ENCODE results near the gene RBBP8NL.

Gene RBBP8NL

DNA sequence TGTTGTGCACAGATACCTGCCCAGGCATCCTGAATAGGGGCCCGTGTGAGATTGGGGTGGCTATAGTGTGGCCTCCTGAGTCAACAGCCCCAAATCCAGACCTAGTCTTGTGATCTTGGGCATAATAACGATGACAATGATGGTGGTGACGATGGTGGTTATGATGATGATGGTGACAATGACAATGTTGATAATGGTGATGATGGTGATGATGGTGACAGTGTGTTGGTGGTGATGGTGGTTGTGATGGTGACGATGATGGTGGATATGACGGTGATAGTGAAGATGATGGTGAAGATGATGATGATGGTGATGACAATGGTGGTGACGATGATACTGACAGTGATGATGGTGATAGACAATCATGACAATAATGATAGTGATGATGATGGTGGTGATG is 45.5 kb downstream of the RBBP8NL start:
- TF ChIP-seq YY1 (IDR thresholded peaks at IDR 0.05; ENCODE audit: low read depth) (no peak), TAF1 (IDR thresholded peaks at IDR 0.05; ENCODE audit: low read depth) (no peak), TEAD4 (IDR thresholded peaks at IDR 0.05) (no peak), MAX (IDR thresholded peaks at IDR 0.05) (no peak), CEBPB (IDR thresholded peaks at IDR 0.05) (no peak), TCF12 (IDR thresholded peaks at IDR 0.05; ENCODE audit: low read depth) (no peak), RAD21 (IDR thresholded peaks at IDR 0.05; ENCODE audit: low read depth) (no peak), EP300 (IDR thresholded peaks at IDR 0.05; ENCODE audit: borderline replicate concordance) (no peak), ZBTB7A (IDR thresholded peaks at IDR 0.05; ENCODE audit: low read depth) (no peak), CREB1 (IDR thresholded peaks at IDR 0.05; ENCODE audit: low read depth) (no peak), FOXM1 (IDR thresholded peaks at IDR 0.05; ENCODE audit: borderline replicate concordance, low read depth) (no peak), NFIC (IDR thresholded peaks at IDR 0.05) (no peak), EGR1 (IDR thresholded peaks at IDR 0.05) (no peak)
- TF ChIP-seq, protein P1, sequence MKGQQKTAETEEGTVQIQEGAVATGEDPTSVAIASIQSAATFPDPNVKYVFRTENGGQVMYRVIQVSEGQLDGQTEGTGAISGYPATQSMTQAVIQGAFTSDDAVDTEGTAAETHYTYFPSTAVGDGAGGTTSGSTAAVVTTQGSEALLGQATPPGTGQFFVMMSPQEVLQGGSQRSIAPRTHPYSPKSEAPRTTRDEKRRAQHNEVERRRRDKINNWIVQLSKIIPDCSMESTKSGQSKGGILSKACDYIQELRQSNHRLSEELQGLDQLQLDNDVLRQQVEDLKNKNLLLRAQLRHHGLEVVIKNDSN (IDR thresholded peaks at IDR 0.05): no peak
- TF ChIP-seq, protein P2, sequence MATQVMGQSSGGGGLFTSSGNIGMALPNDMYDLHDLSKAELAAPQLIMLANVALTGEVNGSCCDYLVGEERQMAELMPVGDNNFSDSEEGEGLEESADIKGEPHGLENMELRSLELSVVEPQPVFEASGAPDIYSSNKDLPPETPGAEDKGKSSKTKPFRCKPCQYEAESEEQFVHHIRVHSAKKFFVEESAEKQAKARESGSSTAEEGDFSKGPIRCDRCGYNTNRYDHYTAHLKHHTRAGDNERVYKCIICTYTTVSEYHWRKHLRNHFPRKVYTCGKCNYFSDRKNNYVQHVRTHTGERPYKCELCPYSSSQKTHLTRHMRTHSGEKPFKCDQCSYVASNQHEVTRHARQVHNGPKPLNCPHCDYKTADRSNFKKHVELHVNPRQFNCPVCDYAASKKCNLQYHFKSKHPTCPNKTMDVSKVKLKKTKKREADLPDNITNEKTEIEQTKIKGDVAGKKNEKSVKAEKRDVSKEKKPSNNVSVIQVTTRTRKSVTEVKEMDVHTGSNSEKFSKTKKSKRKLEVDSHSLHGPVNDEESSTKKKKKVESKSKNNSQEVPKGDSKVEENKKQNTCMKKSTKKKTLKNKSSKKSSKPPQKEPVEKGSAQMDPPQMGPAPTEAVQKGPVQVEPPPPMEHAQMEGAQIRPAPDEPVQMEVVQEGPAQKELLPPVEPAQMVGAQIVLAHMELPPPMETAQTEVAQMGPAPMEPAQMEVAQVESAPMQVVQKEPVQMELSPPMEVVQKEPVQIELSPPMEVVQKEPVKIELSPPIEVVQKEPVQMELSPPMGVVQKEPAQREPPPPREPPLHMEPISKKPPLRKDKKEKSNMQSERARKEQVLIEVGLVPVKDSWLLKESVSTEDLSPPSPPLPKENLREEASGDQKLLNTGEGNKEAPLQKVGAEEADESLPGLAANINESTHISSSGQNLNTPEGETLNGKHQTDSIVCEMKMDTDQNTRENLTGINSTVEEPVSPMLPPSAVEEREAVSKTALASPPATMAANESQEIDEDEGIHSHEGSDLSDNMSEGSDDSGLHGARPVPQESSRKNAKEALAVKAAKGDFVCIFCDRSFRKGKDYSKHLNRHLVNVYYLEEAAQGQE (IDR thresholded peaks at IDR 0.05; ENCODE audit: low read depth): no peak

DNA sequence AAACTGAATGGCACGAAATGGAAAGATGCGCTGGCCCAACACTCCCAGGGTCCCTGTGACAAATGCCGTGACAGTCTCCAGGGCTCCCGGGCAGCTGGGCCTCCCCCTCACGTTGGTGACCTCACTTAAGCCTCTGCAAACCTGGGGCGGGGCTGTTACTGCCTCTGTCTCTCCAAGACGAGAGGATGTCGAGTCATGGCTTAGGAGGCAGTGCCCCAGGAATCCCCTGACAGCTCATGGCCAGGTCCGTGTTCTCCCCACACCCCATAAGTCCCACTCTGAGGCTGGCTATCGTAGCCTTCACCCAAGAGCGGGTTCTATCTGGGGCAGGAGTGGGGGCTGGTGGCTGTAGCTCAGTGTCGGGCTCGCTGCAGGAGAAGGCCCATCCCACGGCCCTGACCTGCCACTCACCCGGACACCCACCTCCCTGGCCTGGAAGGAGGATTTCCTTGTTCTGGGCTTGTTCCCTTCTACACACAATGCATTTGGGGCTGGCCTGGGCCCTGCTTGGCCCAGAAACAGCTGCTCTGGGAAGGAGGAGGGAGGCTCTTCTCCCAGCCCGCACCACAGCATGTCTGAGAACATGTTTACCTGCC is 46.0 kb downstream of the RBBP8NL start:
- TF ChIP-seq ZBTB7A (IDR thresholded peaks at IDR 0.05; ENCODE audit: low read depth) (peak; percentile 6; the same call in 1 of the 2 replicates), TAF1 (IDR thresholded peaks at IDR 0.05; ENCODE audit: low read depth) (no peak), EP300 (IDR thresholded peaks at IDR 0.05; ENCODE audit: borderline replicate concordance) (peak; percentile 22; the same call in 1 of the 2 replicates), MAX (IDR thresholded peaks at IDR 0.05) (0 out of 2 replicates have a peak, but pooled peaks have one; percentile 29)

GRCh38 chr20:62378215-62378614 is 49.1 kb downstream of the RBBP8NL start:
- peak; percentile 54 for TF ChIP-seq TCF12 (IDR thresholded peaks at IDR 0.05; ENCODE audit: low read depth)
- TF ChIP-seq TAF1 (IDR thresholded peaks at IDR 0.05; ENCODE audit: low read depth): peak; percentile 32; the same call in 1 of the 2 replicates
- TF ChIP-seq, protein P2 (IDR thresholded peaks at IDR 0.05; ENCODE audit: low read depth): no peak
- peak; percentile 86 for TF ChIP-seq EP300 (IDR thresholded peaks at IDR 0.05; ENCODE audit: borderline replicate concordance)
- no peak for TF ChIP-seq ZBTB7A (IDR thresholded peaks at IDR 0.05; ENCODE audit: low read depth)
- TF ChIP-seq TEAD4 (IDR thresholded peaks at IDR 0.05): peak; percentile 71
- peak; percentile 84 for TF ChIP-seq MAX (IDR thresholded peaks at IDR 0.05)

DNA sequence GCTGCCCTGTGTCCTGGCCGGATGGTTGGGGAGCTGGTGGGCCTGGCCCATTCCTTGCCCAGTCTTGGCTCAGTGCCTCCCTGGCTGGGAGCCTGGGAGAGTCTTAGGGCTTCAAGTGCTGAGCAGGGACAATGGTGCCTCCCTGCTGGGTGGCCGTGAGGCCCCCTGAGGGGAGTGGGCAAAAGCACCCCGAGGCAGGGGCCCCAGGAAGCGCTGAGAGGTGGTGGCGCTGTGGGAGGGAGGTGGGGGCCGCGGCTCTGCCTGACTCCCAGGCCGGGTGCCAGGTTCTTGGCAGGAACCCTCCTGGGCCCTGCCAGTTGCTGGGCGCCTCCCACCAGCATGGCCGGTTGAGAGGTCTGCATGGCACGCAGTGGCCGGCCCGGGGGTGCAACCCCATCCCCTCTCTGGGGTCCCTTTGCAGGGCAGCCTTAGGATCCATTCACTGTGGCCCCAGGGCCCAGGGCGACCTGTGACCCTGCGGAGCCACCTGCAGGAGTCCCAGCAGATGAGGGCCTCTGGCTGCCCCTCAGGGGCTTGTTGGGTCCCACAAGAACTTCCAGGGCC is 49.6 kb downstream of the RBBP8NL start:
- TF ChIP-seq CREB1 (IDR thresholded peaks at IDR 0.05; ENCODE audit: low read depth) (no peak), FOXM1 (IDR thresholded peaks at IDR 0.05; ENCODE audit: borderline replicate concordance, low read depth) (peak; percentile 99), EP300 (IDR thresholded peaks at IDR 0.05; ENCODE audit: borderline replicate concordance) (peak; percentile 100), TAF1 (IDR thresholded peaks at IDR 0.05; ENCODE audit: low read depth) (no peak), EGR1 (IDR thresholded peaks at IDR 0.05) (peak; percentile 62), NFIC (IDR thresholded peaks at IDR 0.05) (peak; percentile 100), CEBPB (IDR thresholded peaks at IDR 0.05) (peak; percentile 53; the same call in 1 of the 2 replicates), TEAD4 (IDR thresholded peaks at IDR 0.05) (peak; percentile 96), ZBTB7A (IDR thresholded peaks at IDR 0.05; ENCODE audit: low read depth) (peak; percentile 99), RAD21 (IDR thresholded peaks at IDR 0.05; ENCODE audit: low read depth) (peak; percentile 30; the same call in 1 of the 2 replicates), TCF12 (IDR thresholded peaks at IDR 0.05; ENCODE audit: low read depth) (peak; percentile 100), MAX (IDR thresholded peaks at IDR 0.05) (peak; percentile 72), YY1 (IDR thresholded peaks at IDR 0.05; ENCODE audit: low read depth) (peak; percentile 66)
- TF ChIP-seq, protein P2 (IDR thresholded peaks at IDR 0.05; ENCODE audit: low read depth): peak; percentile 7; the same call in 1 of the 2 replicates
- TF ChIP-seq, protein P1 (IDR thresholded peaks at IDR 0.05): peak; percentile 35

Data from Ishikawa (cell line).